ENCODE results near the gene RNF151.
A peak's percentile ranks its signal among the peaks of the same experiment; 100 is the strongest.
"Not testable (repeated sequence)": the region's sequence is repeated elsewhere in the genome, so short reads cannot be mapped to it uniquely, and the experiment has no call there.

The RNF151 gene

GRCh38 chr16:1945559-1946391, 20.9 kb upstream of the RNF151 start:
- Mint-ChIP-seq H3K9me3 (no peaks in the 10 kb centered on the region), H3K4me3 (no peak overlapping the region), H3K27ac (no peak overlapping the region), H3K4me1 (ENCODE audit: low read depth) (peaks cover 17% of the 10 kb centered on the region), H3K27me3 (ENCODE audit: low read depth) (no peaks in the 10 kb centered on the region), H3K36me3 (ENCODE audit: low read depth) (peaks cover 1% of the 10 kb centered on the region)

- H3K9me3 Mint-ChIP-seq, result no peaks in the 10 kb centered on the region
These were observed 19.9 kb upstream of the RNF151 start for GRCh38 chr16:1946495-1947368.

GRCh38 chr16:1947369-1947670, 19.3 kb upstream of the RNF151 start:
- Mint-ChIP-seq H3K27me3 (ENCODE audit: low read depth) (peaks cover 2% of the 10 kb centered on the region), H3K4me1 (ENCODE audit: low read depth) (peaks cover 6% of the 10 kb centered on the region), H3K9me3 (no peaks in the 10 kb centered on the region), H3K36me3 (ENCODE audit: low read depth) (no peaks in the 10 kb centered on the region), H3K4me3 (no peak overlapping the region), H3K27ac (no peak overlapping the region)

More at GRCh38 chr16:1946495-1947368, 19.9 kb upstream of the RNF151 start:
- no peaks in the 10 kb centered on the region for H3K36me3 Mint-ChIP-seq (ENCODE audit: low read depth)
- no peaks in the 10 kb centered on the region for H3K27me3 Mint-ChIP-seq (ENCODE audit: low read depth)
- no peak overlapping the region for H3K4me3 Mint-ChIP-seq
- no peak overlapping the region for H3K27ac Mint-ChIP-seq
- peaks cover 11% of the 10 kb centered on the region for H3K4me1 Mint-ChIP-seq (ENCODE audit: low read depth)

GRCh38 chr16:1949507-1949906, 17.1 kb upstream of the RNF151 start:
- Mint-ChIP-seq H3K9me3 (no peaks in the 10 kb centered on the region), H3K27ac (no peak overlapping the region), H3K4me1 (ENCODE audit: low read depth) (peaks cover under 1% of the 10 kb centered on the region), H3K4me3 (no peak overlapping the region), H3K27me3 (ENCODE audit: low read depth) (peaks cover 7% of the 10 kb centered on the region), H3K36me3 (ENCODE audit: low read depth) (no peaks in the 10 kb centered on the region)

- no peak overlapping the region for H3K27ac Mint-ChIP-seq
- no peaks in the 10 kb centered on the region for H3K4me1 Mint-ChIP-seq (ENCODE audit: low read depth)
- H3K36me3 Mint-ChIP-seq (ENCODE audit: low read depth), result no peaks in the 10 kb centered on the region
- H3K27me3 Mint-ChIP-seq (ENCODE audit: low read depth), result peaks cover 7% of the 10 kb centered on the region
- H3K9me3 Mint-ChIP-seq, result no peaks in the 10 kb centered on the region
- H3K4me3 Mint-ChIP-seq, result no peak overlapping the region
These were observed 16.6 kb upstream of the RNF151 start for GRCh38 chr16:1950047-1950446.

GRCh38 chr16:1950559-1950958, 16.1 kb upstream of the RNF151 start:
- H3K27ac Mint-ChIP-seq, result no peak overlapping the region

GRCh38 chr16:1953734-1954133, 12.9 kb upstream of the RNF151 start:
- H3K27ac Mint-ChIP-seq, result no peak overlapping the region
- H3K27me3 Mint-ChIP-seq (ENCODE audit: low read depth), result peaks cover 7% of the 10 kb centered on the region
- no peak overlapping the region for H3K4me3 Mint-ChIP-seq
- H3K36me3 Mint-ChIP-seq (ENCODE audit: low read depth), result no peaks in the 10 kb centered on the region
- H3K9me3 Mint-ChIP-seq, result no peaks in the 10 kb centered on the region
- H3K4me1 Mint-ChIP-seq (ENCODE audit: low read depth), result no peaks in the 10 kb centered on the region

More at GRCh38 chr16:1950559-1950958, 16.1 kb upstream of the RNF151 start:
- Mint-ChIP-seq H3K4me3 (no peak overlapping the region), H3K9me3 (no peaks in the 10 kb centered on the region), H3K4me1 (ENCODE audit: low read depth) (no peaks in the 10 kb centered on the region), H3K27me3 (ENCODE audit: low read depth) (peaks cover 7% of the 10 kb centered on the region), H3K36me3 (ENCODE audit: low read depth) (no peaks in the 10 kb centered on the region)

- H3K9me3 Mint-ChIP-seq, H3K4me3 Mint-ChIP-seq: not testable (repeated sequence)
- peaks cover 19% of the 10 kb centered on the region for H3K36me3 Mint-ChIP-seq (ENCODE audit: low read depth)
These were observed 9.1 kb upstream of the RNF151 start for GRCh38 chr16:1957434-1958142.

GRCh38 chr16:1958143-1958491, 8.5 kb upstream of the RNF151 start:
- Mint-ChIP-seq H3K36me3 (ENCODE audit: low read depth) (peaks cover 24% of the 10 kb centered on the region), H3K4me1 (ENCODE audit: low read depth) (peaks cover 26% of the 10 kb centered on the region)
- H3K27ac Mint-ChIP-seq; H3K9me3 Mint-ChIP-seq; H3K4me3 Mint-ChIP-seq; H3K27me3 Mint-ChIP-seq (ENCODE audit: low read depth): not testable (repeated sequence)

More at GRCh38 chr16:1957434-1958142, 9.1 kb upstream of the RNF151 start:
- peaks cover 24% of the 10 kb centered on the region for H3K4me1 Mint-ChIP-seq (ENCODE audit: low read depth)
- not testable (repeated sequence) for H3K27ac Mint-ChIP-seq; H3K27me3 Mint-ChIP-seq (ENCODE audit: low read depth)

- H3K4me3 Mint-ChIP-seq, result peak overlapping the region; percentile 97
- H3K9me3 Mint-ChIP-seq, result no peaks in the 10 kb centered on the region
- peaks cover 28% of the 10 kb centered on the region for H3K36me3 Mint-ChIP-seq (ENCODE audit: low read depth)
- no peaks in the 10 kb centered on the region for H3K27me3 Mint-ChIP-seq (ENCODE audit: low read depth)
- peaks cover 30% of the 10 kb centered on the region for H3K4me1 Mint-ChIP-seq (ENCODE audit: low read depth)
- H3K27ac Mint-ChIP-seq, result peak overlapping the region; percentile 47
These were observed 7.9 kb upstream of the RNF151 start for GRCh38 chr16:1958715-1959268.

GRCh38 chr16:1959269-1960039, 7.2 kb upstream of the RNF151 start, which contains the start of gene NDUFB10:
NDUFB10 (plus strand) TSS chr16:1959538; CDS start chr16:1959625, 87 bp downstream.
- Mint-ChIP-seq H3K4me1 (ENCODE audit: low read depth) (peaks cover 35% of the 10 kb centered on the region), H3K27ac (peak within 1 kb of the TSS; percentile 96), H3K4me3 (peak within 1 kb of the TSS; percentile 97), H3K9me3 (no peaks in the 10 kb centered on the region), H3K36me3 (ENCODE audit: low read depth) (peaks cover 33% of the 10 kb centered on the region), H3K27me3 (ENCODE audit: low read depth) (no peaks in the 10 kb centered on the region)

- Mint-ChIP-seq H3K27ac (peak overlapping the region; percentile 96), H3K4me1 (ENCODE audit: low read depth) (peaks cover 40% of the 10 kb centered on the region), H3K27me3 (ENCODE audit: low read depth) (no peaks in the 10 kb centered on the region), H3K4me3 (peak overlapping the region; percentile 97), H3K9me3 (no peaks in the 10 kb centered on the region), H3K36me3 (ENCODE audit: low read depth) (peaks cover 35% of the 10 kb centered on the region)
These were observed 5.7 kb upstream of the RNF151 start for GRCh38 chr16:1960665-1961630.

- H3K9me3 Mint-ChIP-seq, result no peaks in the 10 kb centered on the region
- peaks cover 35% of the 10 kb centered on the region for H3K36me3 Mint-ChIP-seq (ENCODE audit: low read depth)
- H3K4me1 Mint-ChIP-seq (ENCODE audit: low read depth), result peaks cover 40% of the 10 kb centered on the region
- peak overlapping the region; percentile 63 for H3K4me3 Mint-ChIP-seq
- H3K27ac Mint-ChIP-seq, result peak overlapping the region; percentile 62
- H3K27me3 Mint-ChIP-seq (ENCODE audit: low read depth), result no peaks in the 10 kb centered on the region
These were observed 5.0 kb upstream of the RNF151 start for GRCh38 chr16:1961651-1962067.
